Stomach (tissue), 9 donors: ENCODE measurements around the gene MYRIP. TPM values are rescaled to one million over a fixed set of nuclear protein-coding genes. Genes with fewer than 3 reads are reported as not detected.

Experiments used
- DNase-seq, 2 donors: peaks; one replicate each; pipeline versions ENCODE4 v3.0.0 to v3.0.0-alpha.2; 2013 to 2019
- H3K27ac ChIP-seq, 5 donors: fragments of 200-600 bp in 4 of 5; sonication (generic) in 4 of 5; one replicate each; pipeline ENCODE4 v1.5.1; 2013 to 2019; ENCODE audit warnings: mild to moderate bottlenecking in 1 of 5, moderate library complexity in 1 of 5
- H3K27me3 ChIP-seq, 3 donors: fragments of 200-600 bp; sonication (generic); one replicate each; pipeline ENCODE4 v1.5.1; 2017 to 2019; ENCODE audit warnings: mixed run types in 1 of 3
- H3K36me3 ChIP-seq, 4 donors: fragments of 200-600 bp; sonication (generic); 1 replicate in 3 of 4; 2 replicates in 1 of 4; pipeline ENCODE4 v1.5.1; 2016 to 2019
- H3K4me1 ChIP-seq, 4 donors: fragments of 200-600 bp; sonication (generic); one replicate each; pipeline ENCODE4 v1.5.1; 2016 to 2019
- H3K4me3 ChIP-seq, 4 donors: fragments of 200-600 bp; sonication (generic) in 3 of 4; one replicate each; pipeline ENCODE4 v1.5.1; 2016 to 2019; ENCODE audit warnings: mild to moderate bottlenecking in 1 of 4
- H3K9me3 ChIP-seq, 4 donors: fragments of 200-600 bp; sonication (generic); one replicate each; pipeline ENCODE4 v1.5.1; 2016 to 2019
- CTCF ChIP-seq, 7 experiments: fragments of 450-650 bp in 4 of 7; fragments of 200-600 bp in 3 of 7; sonication (generic) in 3 of 7; IDR thresholded peaks; one replicate each; pipeline ENCODE4 v1.5.1; 2016 to 2019; ENCODE audit warnings: antibody characterized with exemption in 7 of 7, control low read depth in 2 of 7, mild to moderate bottlenecking in 1 of 7
- EP300 ChIP-seq: sonication (generic); formaldehyde crosslinking; IDR thresholded peaks from one replicate; pipeline ENCODE4 v1.6.1; 2017; ENCODE audit warnings: antibody characterized with exemption
- POLR2A ChIP-seq, 4 donors: fragments of 450-650 bp; IDR thresholded peaks; one replicate each; pipeline ENCODE4 v1.6.1; 2016; ENCODE audit warnings: antibody characterized with exemption in 4 of 4, control low read depth in 2 of 4, mild to moderate bottlenecking in 1 of 4, moderate library complexity in 1 of 4
- POLR2AphosphoS5 ChIP-seq, 3 donors: sonication (generic); formaldehyde crosslinking; IDR thresholded peaks; one replicate each; pipeline ENCODE4 v1.6.1; 2016; ENCODE audit warnings: antibody characterized with exemption in 3 of 3
- WGBS, 5 donors: extraction: QIAGEN DNeasy Blood & Tissue Kit in 3 of 5; methylation state at CpG; one replicate each; pipeline versions ENCODE4 v1.1.5 to v1.1.7; 2013 to 2018; 5-methylcytosine and 5-hydroxymethylcytosine counted together
- intact Hi-C: fragments of 100-400 bp; cut with DNase I; formaldehyde crosslinking; loops from one replicate; pipeline ENCODE4 v1.15.1; 2023; ENCODE audit warnings: low total_unique reads
- polyA plus RNA-seq, 3 donors: library from polyadenylated mRNA; stranded (reverse); fragments of 200-250 nt; gene quantifications; one replicate each; pipeline ENCODE4 v1.2.3, GENCODE V29; 2013
- total RNA-seq, 5 donors: library from RNA; depleted of rRNA; stranded (reverse); fragments of >200 nt; gene quantifications; one replicate each; pipeline versions ENCODE4 v1.1.0 to v1.2.3, GENCODE V29; 2014 to 2016
- donor health status: healthy with polysubstance abuse.
- donor health status: Bipolar disorder and iron deficiency.
- donor health status: healthy.

MYRIP gene
- total and polyA plus RNA-seq, 8 donors, result 1.8 to 20.6 (median 6.8) TPM

- Histone ChIP-seq H3K4me1 (peaks cover 0 to 3% (median 0%) of the 10 kb centered on the region in 4 donors), H3K36me3 (no peaks in the 10 kb centered on the region), H3K4me3 (no peak overlapping the region), H3K27ac (no peak overlapping the region), H3K27me3 (no peaks in the 10 kb centered on the region), H3K9me3 (no peaks in the 10 kb centered on the region)
- DNase-seq, result no peak
- intact Hi-C loops, result loop anchor here (10.0 kb wide), 1 partner anchor 448 kb away; no protein-coding TSS in a partner anchor
- TF ChIP-seq POLR2A (IDR thresholded peaks at IDR 0.05) (no peak), POLR2AphosphoS5 (IDR thresholded peaks at IDR 0.05) (no peak), EP300 (no peak), CTCF (IDR thresholded peaks at IDR 0.05) (no peak)
- WGBS, 5 donors, result 62 to 81% (median 68%) methylated on average over 1 of the region's 1 CpG
Observed at GRCh38 chr3:40172560-40172959, 363.2 kb downstream of the MYRIP start.

- Histone ChIP-seq H3K27ac (no peak overlapping the region), H3K4me1 (no peaks in the 10 kb centered on the region), H3K9me3 (no peaks in the 10 kb centered on the region), H3K4me3 (no peak overlapping the region), H3K27me3 (no peaks in the 10 kb centered on the region), H3K36me3 (no peaks in the 10 kb centered on the region)
- WGBS, 5 donors, result 39 to 63% (median 62%) methylated on average over 7 of the region's 7 CpGs
- peak in 1 of 2 donors; percentile 18 for DNase-seq
- TF ChIP-seq POLR2A (IDR thresholded peaks at IDR 0.05) (no peak), POLR2AphosphoS5 (IDR thresholded peaks at IDR 0.05) (no peak), EP300 (no peak), CTCF (IDR thresholded peaks at IDR 0.05) (no peak)
- intact Hi-C loops, result loop anchor here (10.0 kb wide), 1 partner anchor 448 kb away; no protein-coding TSS in a partner anchor
Observed at GRCh38 chr3:40173227-40173721, 363.9 kb downstream of the MYRIP start.

GRCh38 chr3:40178012-40178594, 368.7 kb downstream of the MYRIP start:
- TF ChIP-seq POLR2AphosphoS5 (IDR thresholded peaks at IDR 0.05), result no peak
- TF ChIP-seq EP300, result no peak
- no peak for TF ChIP-seq POLR2A (IDR thresholded peaks at IDR 0.05)
- no peak for TF ChIP-seq CTCF (IDR thresholded peaks at IDR 0.05)
- 78 to 87% (median 85%) methylated on average over 6 of the region's 6 CpGs for WGBS, 5 donors
- no peak overlapping the region for H3K27ac ChIP-seq
- peaks cover 0 to 6% (median 2%) of the 10 kb centered on the region in 4 donors for H3K4me1 ChIP-seq
- peaks cover 0 to 8% (median 1%) of the 10 kb centered on the region in 4 donors for H3K36me3 ChIP-seq
- DNase-seq, result no peak
- no peak overlapping the region for H3K4me3 ChIP-seq
- H3K27me3 ChIP-seq, result no peaks in the 10 kb centered on the region
- H3K9me3 ChIP-seq, result no peaks in the 10 kb centered on the region
- intact Hi-C loops, result loop anchor here (10.0 kb wide), 1 partner anchor 453 kb away; no protein-coding TSS in a partner anchor

GRCh38 chr3:40179016-40179415, 369.6 kb downstream of the MYRIP start:
- intact Hi-C loops, result loop anchor here (10.0 kb wide), 1 partner anchor 454 kb away; no protein-coding TSS in a partner anchor
- Histone ChIP-seq H3K36me3 (peaks cover 0 to 13% (median 3%) of the 10 kb centered on the region in 4 donors), H3K9me3 (no peaks in the 10 kb centered on the region), H3K27ac (no peak overlapping the region), H3K27me3 (no peaks in the 10 kb centered on the region), H3K4me1 (peaks cover 0 to 6% (median 2%) of the 10 kb centered on the region in 4 donors), H3K4me3 (no peak overlapping the region)
- DNase-seq, result peak; percentile 81 to 89
- no peak for TF ChIP-seq POLR2AphosphoS5 (IDR thresholded peaks at IDR 0.05)
- peak in 5 of 7 experiments; percentile 37 to 73 (median 53) for TF ChIP-seq CTCF (IDR thresholded peaks at IDR 0.05)
- WGBS, 5 donors, result 6 to 14% (median 10%) methylated on average over 3 of the region's 3 CpGs
